HCEC 1CT (cell line): ENCODE results near the gene AUTS2.

Experiments
- DNase-seq: peaks from one replicate; pipeline ENCODE4 v3.0.0-alpha.2; 2017

The AUTS2 gene

GRCh38 chr7:69661342-69661741, 63.1 kb downstream of the AUTS2 start:
- DNase-seq, result no peak

DNA sequence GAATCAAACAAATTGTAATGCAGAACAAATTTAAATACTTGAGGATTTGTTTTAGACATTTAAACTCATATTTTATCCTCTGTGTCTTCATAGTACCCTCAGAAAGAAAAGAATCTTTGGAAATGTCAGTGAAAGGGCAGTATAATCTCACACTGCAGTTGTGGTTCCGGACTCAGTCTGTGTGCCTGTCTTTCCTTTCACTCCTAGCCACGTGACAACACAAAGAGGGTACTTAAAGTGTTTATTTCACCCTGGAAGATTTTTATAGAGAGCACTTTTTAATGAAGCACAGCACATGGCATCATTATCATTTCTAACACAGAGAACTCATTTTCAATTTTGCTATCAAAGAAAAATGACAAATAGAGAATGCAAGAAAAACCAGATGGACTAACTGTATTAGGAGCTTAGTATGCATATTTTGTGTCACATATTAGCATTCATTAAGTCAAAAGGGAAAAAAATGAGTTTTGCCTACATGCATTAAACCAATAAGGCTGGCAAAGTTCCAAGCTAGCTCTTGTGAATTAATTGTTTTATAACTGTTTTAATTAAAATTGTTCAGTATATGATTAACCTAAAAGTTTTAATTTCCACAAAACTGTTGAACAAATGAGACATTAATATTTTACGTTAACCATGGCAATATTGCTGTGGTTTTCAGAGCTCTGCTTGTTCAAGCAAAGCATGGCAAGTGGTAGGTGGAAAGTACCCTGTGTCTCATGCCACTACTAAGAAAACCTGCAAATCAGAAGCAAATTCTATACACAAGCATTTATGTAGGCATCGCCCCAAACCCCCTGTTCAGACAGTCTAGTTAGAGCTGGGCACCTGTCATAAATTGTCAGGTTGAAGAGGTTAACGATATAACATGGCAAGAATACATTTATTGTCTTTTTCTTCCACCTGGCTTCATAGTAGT, 65.9 kb downstream of the AUTS2 start:
- no peak for DNase-seq

DNA sequence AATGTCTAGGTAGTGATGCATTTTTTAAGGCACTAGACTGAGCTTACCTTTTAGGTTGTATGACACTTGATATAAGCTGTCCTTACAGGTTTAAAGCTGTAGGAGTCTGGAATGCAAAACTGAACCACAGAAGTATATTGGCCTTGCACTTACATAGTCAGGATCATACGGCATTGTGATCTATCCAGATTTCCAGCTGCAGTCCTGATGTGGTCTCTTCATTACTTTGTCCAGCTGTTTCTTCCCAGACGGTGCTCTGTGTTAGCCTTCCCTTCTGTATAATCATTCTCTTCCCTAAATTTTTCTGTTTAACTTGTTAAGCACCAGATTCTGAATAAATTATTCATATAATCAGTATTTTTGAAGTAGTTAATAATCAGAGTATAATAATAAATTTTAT, 67.1 kb downstream of the AUTS2 start:
- no peak for DNase-seq

DNA sequence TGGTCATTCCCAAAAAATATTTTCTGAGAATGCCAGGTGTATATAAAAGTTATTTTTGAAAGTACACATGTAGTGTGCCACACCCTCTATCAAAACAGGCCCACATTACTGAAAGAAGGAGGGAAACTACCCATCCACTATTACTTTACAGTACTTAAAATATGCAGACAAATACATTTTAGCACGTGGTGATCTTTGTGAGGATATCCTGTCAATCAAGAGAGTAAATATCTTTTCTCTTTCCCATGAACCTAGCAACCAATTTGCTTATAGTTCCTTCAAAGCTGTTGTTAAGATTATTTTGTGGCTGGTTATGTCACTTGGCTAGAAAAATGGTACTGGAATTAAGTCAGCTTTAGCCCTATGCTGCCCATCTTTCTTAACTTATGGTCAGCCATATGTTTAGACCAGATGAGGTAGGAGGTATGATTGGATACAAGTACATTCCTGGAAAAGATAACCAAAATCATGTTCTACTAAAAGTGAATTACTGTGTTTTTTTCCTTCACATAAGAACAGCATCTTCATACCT, 70.1 kb downstream of the AUTS2 start:
- no peak for DNase-seq

DNA sequence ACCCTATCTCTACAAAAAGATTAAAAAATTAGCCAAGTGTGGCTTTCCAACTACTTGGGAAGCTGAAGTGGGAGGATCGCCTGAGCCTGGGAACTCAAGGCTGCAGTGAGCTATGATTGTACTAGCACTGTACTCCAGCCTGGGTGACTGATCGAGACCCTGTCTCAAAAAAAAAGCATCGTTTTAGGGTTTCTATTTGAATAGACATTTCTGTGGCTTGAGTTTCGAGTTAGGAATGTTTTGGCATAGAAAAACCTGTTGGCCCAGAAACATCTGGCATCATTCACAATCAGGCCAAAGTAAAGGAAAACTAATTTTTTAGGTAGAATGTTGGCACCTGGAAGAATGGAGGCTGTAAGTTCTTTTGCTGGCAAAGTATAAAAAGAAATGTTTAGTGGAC, 72.4 kb downstream of the AUTS2 start:
- no peak for DNase-seq

DNA sequence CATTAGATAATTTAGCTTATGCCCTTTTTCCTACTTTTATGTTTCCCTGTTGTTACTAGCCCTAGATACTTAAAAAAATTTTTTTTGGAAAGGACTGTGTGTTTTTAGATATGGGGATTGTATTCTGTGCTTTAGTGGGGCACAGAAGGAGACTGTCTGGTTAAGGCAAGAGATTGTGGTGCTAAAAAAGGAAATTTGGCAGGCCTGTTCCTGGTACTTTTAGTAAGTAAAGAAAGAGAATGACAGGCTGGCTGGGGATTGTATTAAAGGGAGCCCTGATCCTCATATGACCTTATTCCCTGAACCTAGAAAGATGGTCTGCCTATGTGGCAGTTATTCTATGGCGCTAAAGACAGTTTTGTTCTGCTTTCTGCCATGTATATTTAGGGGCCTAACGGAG, 74.8 kb downstream of the AUTS2 start:
- no peak for DNase-seq

DNA sequence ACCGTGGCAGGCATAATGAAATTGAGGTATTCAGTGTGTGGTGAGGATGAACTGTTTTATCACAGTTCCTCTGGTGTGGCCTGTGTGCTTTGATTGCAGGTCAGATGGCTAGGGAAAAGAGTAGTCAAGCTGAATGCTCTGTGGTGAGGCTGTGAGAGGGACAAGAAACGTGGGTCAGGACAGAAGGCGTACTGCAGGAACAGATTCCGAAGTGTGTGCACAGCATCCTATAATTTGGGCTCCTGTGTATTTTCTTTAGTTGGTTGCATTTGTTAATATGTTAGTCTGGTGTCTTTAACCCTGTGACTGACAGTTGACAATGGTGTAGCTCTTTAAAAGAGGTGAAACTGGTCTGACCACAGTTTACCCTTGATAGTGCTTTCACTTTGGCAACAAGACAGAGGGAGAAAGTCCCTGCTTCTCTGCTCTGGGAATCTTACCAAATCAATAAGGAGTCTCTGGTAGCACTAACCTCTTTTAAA, 76.5 kb downstream of the AUTS2 start:
- no peak for DNase-seq

- DNase-seq, result no peak
These were observed 78.0 kb downstream of the AUTS2 start for GRCh38 chr7:69676247-69676646.

GRCh38 chr7:69677054-69677852, 79.0 kb downstream of the AUTS2 start:
- no peak for DNase-seq

- no peak for DNase-seq
These were observed 79.7 kb downstream of the AUTS2 start for GRCh38 chr7:69677881-69678493.

DNA sequence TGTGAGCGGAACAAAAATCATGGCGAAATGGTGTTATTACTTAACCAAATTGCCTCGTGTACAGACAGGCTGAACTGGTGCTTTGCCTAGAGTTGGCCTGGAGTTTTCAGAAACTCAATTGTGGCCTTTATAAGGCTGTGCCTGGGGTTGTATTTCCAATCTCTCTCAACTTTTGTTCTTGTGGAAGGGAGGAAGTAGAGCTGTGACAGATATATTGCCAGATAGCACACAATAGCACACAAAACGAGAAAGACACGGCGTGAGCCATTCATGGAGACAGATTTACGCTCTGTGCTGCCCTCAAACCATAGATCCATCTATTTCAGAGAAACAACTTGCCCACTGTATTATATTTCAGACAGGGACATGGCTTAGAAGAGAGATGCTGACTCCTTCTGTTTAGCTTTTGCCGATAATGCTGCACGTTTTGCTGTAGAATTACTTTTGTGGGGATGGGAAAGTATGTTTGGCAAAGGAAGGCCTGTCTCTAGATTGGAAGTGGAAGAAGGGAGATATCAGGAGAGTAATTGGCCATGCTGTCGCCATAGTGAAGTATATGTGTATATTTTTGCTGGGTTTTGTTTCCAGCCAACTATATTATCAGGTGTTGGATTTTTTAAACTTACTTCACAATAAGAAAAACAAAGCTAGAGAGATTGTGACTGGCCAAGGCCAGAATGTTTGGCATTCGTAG, 80.4 kb downstream of the AUTS2 start:
- no peak for DNase-seq

DNA sequence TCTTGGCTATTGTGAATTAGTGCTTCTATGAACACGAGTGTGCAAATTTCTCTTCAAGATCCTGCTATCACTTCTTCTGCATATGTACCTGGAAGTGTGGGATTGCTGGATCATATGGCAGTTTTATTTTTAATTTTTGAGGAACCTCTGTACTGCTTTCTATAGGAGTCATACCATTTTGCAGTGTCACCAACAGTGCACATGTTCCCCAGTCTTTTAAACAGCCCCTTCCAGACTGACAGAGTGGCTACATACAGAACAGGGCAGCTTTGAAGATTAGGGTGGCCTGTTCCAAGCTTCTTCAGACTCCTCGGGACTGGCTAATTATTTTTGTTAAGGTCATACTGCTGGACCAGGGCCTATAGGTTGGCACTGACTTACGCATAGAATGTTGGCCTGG, 82.9 kb downstream of the AUTS2 start:
- DNase-seq, result no peak

DNA sequence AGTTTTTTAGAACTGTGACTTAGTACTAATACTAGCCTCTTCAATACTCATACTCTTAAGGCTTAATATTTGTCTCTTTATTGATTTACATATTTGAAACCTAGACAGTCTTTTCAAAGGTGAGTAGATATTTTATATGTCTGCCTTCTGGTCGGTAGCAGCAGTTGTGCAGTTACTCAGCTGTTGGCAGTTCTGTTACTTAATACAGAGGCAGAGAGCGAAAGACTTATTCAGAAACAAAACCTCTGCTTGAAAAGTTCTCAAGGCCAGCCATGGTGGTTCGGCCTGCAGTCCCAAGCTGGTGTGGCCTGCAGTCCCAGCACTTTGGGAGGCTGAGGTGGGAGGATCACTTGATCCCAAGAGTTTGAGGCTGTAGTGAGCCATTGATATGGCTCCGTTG, 84.2 kb downstream of the AUTS2 start:
- no peak for DNase-seq

DNA sequence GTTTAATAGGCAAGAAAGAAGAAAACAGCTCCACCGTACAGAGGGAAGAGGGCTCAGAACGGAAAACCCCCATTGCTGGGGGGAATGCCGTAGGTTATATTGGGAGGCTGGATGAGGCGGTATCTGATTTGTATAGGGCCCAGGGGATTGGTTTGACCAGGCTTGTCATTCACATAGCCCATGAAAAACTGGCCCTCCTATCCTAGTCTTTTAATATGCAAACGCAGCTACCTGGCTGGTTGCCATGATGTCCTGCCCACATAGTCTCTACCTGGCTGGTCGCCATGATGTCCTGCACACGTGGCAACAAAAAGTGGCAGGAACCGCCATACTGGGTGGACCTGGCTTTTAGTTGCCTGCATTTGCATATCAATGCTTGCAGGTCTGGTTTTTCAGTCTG, 84.7 kb downstream of the AUTS2 start:
- DNase-seq, result no peak

- no peak for DNase-seq
These were observed 86.4 kb downstream of the AUTS2 start for GRCh38 chr7:69684369-69685292.

DNA sequence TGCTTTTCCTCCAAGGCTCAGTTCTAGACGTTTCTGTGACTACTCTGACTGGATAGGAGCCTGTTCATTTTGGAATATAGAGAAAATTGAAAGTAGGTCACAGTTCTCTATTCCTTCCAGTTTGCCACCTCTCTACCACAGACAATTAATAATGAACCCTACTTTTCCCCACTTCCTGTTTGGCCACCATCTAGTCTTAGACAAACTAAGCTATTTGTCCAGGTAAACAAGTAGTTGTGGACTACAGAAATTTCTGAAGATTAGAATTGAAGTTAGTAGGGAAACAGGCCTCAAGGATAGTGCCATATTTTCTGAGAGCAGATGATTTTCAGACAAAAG, 87.0 kb downstream of the AUTS2 start:
- no peak for DNase-seq

GRCh38 chr7:69686366-69686765, 88.1 kb downstream of the AUTS2 start:
- DNase-seq, result no peak

DNA sequence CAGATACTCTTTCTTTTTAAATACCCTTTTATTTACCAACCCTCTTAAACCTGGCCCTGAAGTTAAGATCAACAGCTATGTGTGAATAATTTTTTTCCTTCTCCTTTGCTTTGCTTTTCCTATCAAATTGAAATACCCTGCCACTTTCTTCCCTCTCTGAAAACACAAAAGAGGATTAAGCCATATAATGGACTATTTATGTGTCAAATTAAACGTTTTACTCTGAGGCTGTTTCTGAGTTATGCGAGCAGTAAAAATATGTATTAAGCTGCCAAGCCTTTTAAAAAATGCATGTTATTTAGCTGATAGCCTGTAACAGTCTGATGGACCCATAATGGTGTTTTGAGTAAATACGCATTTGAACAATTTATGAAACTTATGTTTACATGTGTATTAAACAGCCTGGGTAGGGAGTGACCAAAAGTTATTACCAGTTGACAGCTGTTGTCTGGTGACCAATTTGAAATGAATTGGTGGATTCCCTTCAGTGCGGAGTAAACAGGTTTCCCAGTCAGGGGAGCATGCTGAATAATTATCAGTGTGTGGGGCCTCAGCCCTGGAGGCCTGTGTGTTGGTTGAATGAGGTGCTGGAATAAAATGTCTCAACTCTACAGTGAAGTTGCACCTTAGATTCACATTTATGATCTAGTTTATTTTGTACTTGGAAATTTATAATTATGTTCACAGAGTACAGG, 89.6 kb downstream of the AUTS2 start:
- no peak for DNase-seq

- no peak for DNase-seq
These were observed 92.1 kb downstream of the AUTS2 start for GRCh38 chr7:69690329-69690728.

DNA sequence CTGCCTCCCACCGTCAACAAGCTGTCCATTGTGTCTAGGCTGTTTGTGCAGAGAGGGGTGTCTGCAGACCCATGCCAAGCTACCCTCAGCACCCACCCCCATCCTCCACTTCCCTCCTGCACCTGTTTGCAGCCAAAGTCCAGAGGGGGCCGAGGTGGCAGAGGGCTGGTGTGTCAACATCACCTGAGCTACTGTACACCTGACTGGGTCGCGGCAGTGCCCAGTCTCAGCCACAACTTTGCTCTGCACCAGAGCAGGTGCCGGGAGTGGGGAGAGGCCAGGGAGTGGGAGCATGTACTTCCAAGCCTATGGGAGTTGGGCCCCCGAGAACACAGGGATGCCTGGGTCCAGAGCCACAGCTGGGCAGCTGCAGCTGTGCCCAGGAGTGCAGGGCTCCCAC, 93.1 kb downstream of the AUTS2 start:
- no peak for DNase-seq

DNA sequence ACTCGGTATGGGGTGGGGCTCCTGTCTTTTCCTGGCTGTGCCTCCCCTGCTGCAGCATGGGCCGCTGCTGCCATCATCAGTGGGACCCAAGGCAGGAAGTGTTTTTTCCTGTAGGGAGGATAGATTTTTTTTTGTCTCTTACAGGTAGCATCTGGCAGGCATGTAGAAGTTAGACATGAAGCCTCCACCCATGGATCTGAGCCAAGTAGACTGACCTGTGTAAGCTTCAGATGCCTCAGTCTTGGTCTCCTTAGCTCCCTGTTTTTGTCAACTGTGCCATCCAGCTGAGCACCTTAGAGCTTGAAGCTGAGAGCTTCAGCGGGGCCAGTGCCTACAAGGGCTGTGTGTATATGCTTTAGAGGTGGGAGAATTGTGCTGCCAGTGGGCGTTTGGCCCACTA, 93.5 kb downstream of the AUTS2 start:
- no peak for DNase-seq
